Measurements from ENCODE around the gene OMD. TPM values are rescaled to one million over a fixed set of nuclear protein-coding genes. Genes with fewer than 3 reads are reported as not detected.
A peak's percentile ranks its signal among the peaks of the same experiment; 100 is the strongest.

OMD gene, protein sequence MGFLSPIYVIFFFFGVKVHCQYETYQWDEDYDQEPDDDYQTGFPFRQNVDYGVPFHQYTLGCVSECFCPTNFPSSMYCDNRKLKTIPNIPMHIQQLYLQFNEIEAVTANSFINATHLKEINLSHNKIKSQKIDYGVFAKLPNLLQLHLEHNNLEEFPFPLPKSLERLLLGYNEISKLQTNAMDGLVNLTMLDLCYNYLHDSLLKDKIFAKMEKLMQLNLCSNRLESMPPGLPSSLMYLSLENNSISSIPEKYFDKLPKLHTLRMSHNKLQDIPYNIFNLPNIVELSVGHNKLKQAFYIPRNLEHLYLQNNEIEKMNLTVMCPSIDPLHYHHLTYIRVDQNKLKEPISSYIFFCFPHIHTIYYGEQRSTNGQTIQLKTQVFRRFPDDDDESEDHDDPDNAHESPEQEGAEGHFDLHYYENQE
- 0.37 and 0.81 TPM in 2 replicates for total RNA-seq (2014; rRNA removed; shearing (Covaris generic))

DNA sequence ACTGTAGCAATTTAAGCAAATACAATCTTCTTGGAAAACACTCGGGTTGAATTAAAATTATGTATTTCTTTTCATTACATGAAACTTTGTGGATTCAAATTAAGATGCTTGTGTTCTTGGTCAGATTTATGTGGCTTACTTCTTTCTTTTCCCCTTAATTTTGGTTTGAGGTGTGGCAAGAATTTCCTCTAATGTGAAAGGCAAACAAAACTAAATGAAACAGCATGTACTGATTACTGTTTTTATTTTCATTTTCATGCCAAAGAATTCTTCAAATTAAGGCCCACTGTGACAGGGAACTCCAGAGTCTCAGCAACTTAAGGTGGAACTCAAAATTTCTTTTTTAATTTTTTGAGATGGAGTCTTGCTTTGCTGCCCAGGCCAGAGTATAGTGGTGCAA, at the start of gene OMD:
Gene OMD (minus strand): TSS at position 132 of the 400 bp plus-strand sequence. CDS start 6,913 bp downstream, outside the sequence.
- no peaks in the 10 kb centered on the region for H3K36me3 ChIP-seq
- peak within 1 kb of the TSS; percentile 43; the same call in 1 of the 2 replicates for H3K27ac ChIP-seq
- H3K9me3 ChIP-seq (replicated peaks), result no peaks in the 10 kb centered on the region
- no peak within 1 kb of the TSS for H3K4me3 ChIP-seq
- DNase-seq (ENCODE audit: low read depth in 1 of 2, low spot score in 2 of 2), result peak in 1 of 2 experiments; percentile 21
- no peaks in the 10 kb centered on the region for H3K27me3 ChIP-seq (replicated peaks)
- H3K4me1 ChIP-seq (replicated peaks), result peaks cover 21% of the 10 kb centered on the region

DNA sequence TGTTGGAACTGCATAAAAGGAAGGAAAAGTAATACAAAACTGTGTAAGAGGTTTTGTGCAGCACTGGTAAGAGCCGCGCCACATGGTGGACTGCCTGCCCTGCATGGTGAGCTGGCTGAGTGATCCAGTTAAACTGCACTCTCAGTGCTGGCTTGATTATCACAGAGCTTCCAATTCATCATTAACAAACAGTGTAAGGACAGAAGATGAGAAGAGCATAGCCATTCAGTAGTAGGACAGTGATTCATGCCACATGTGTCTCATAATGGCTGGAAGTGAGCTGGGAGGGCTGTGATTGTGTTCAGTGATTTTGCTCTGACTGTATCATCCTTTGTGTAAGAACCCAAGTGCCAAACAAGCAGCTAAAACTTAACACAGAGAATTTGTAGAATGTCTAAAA, 43.9 kb upstream of the OMD start:
- H3K4me3 ChIP-seq, result no peak overlapping the region
- H3K9me3 ChIP-seq (replicated peaks), result no peaks in the 10 kb centered on the region
- no peaks in the 10 kb centered on the region for H3K36me3 ChIP-seq
- H3K4me1 ChIP-seq (replicated peaks), result peaks cover 16% of the 10 kb centered on the region
- H3K27me3 ChIP-seq (replicated peaks), result no peaks in the 10 kb centered on the region
- no peak for DNase-seq (ENCODE audit: low read depth in 1 of 2, low spot score in 2 of 2)
- H3K27ac ChIP-seq, result no peak overlapping the region

- Histone ChIP-seq H3K27me3 (replicated peaks) (no peaks in the 10 kb centered on the region), H3K36me3 (no peaks in the 10 kb centered on the region), H3K4me1 (replicated peaks) (peaks cover 16% of the 10 kb centered on the region), H3K27ac (no peak overlapping the region), H3K4me3 (no peak overlapping the region), H3K9me3 (replicated peaks) (no peaks in the 10 kb centered on the region)
- DNase-seq (ENCODE audit: low read depth in 1 of 2, low spot score in 2 of 2), result no peak
Observed at GRCh38 chr9:92467511-92467910, 43.2 kb upstream of the OMD start.

DNA sequence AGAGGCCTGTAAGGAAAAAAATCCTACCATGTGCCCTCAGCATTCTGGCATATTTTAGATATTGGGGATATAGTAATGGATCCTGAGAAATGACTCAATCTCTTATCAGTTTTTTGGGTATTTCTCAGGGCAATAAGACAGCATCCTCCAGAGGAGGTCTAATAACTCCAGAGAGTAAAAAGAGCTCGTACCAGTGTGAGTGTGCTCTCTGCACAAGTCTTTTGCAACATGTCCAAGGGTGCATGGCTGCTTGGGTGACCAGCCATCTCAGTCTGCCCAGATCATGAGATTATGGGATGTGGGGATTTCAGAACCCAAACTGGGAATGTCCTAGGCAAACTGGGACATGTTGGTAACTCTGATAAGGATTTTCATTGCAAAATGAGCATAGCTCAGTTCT, 42.8 kb upstream of the OMD start:
- Histone ChIP-seq H3K4me1 (replicated peaks) (peaks cover 16% of the 10 kb centered on the region), H3K4me3 (no peak overlapping the region), H3K36me3 (no peaks in the 10 kb centered on the region), H3K27ac (no peak overlapping the region), H3K27me3 (replicated peaks) (no peaks in the 10 kb centered on the region), H3K9me3 (replicated peaks) (no peaks in the 10 kb centered on the region)
- DNase-seq (ENCODE audit: low read depth in 1 of 2, low spot score in 2 of 2), result no peak

- peak overlapping the region; percentile 22; the same call in 1 of the 2 replicates for H3K27ac ChIP-seq
- H3K27me3 ChIP-seq (replicated peaks), result no peaks in the 10 kb centered on the region
- H3K4me1 ChIP-seq (replicated peaks), result peaks cover 16% of the 10 kb centered on the region
- no peaks in the 10 kb centered on the region for H3K9me3 ChIP-seq (replicated peaks)
- H3K4me3 ChIP-seq, result no peak overlapping the region
- peak in 1 of 2 experiments; percentile 34 for DNase-seq (ENCODE audit: low read depth in 1 of 2, low spot score in 2 of 2)
- no peaks in the 10 kb centered on the region for H3K36me3 ChIP-seq
Observed at GRCh38 chr9:92463984-92464383, 39.7 kb upstream of the OMD start.

GRCh38 chr9:92463387-92463786, 39.1 kb upstream of the OMD start:
- Histone ChIP-seq H3K4me1 (replicated peaks) (peaks cover 16% of the 10 kb centered on the region), H3K36me3 (no peaks in the 10 kb centered on the region), H3K27me3 (replicated peaks) (no peaks in the 10 kb centered on the region), H3K4me3 (no peak overlapping the region), H3K27ac (no peak overlapping the region), H3K9me3 (replicated peaks) (no peaks in the 10 kb centered on the region)
- no peak for DNase-seq (ENCODE audit: low read depth in 1 of 2, low spot score in 2 of 2)

GRCh38 chr9:92457576-92457975, 33.3 kb upstream of the OMD start:
- no peaks in the 10 kb centered on the region for H3K9me3 ChIP-seq (replicated peaks)
- no peaks in the 10 kb centered on the region for H3K27me3 ChIP-seq (replicated peaks)
- no peak for DNase-seq (ENCODE audit: low read depth in 1 of 2, low spot score in 2 of 2)
- no peak overlapping the region for H3K27ac ChIP-seq
- H3K4me1 ChIP-seq (replicated peaks), result no peaks in the 10 kb centered on the region
- no peak overlapping the region for H3K4me3 ChIP-seq
- no peaks in the 10 kb centered on the region for H3K36me3 ChIP-seq

DNA sequence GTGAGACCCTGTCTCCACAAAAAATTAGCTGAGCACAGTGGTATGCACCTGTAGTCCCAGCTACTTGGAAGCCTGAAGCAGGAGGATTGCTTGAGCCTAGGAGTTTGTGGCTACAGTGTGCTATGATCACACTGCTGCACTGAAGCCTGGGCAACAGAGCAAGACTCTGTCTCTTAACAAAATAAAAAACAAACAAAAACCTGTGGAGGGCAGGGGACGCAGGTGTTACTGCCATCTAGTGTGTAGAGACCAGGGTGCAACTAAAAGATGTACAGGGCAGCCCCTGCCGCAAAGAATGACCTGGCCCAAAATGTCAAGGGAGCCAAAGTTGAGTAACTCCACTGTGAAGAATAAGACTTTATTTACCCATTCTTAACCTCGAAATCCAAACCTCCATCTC, 30.9 kb upstream of the OMD start:
- no peaks in the 10 kb centered on the region for H3K27me3 ChIP-seq (replicated peaks)
- no peak overlapping the region for H3K27ac ChIP-seq
- no peaks in the 10 kb centered on the region for H3K4me1 ChIP-seq (replicated peaks)
- no peaks in the 10 kb centered on the region for H3K9me3 ChIP-seq (replicated peaks)
- H3K4me3 ChIP-seq, result no peak overlapping the region
- H3K36me3 ChIP-seq, result no peaks in the 10 kb centered on the region
- no peak for DNase-seq (ENCODE audit: low read depth in 1 of 2, low spot score in 2 of 2)

GRCh38 chr9:92446536-92446935, 22.3 kb upstream of the OMD start:
- no peaks in the 10 kb centered on the region for H3K27me3 ChIP-seq (replicated peaks)
- H3K4me3 ChIP-seq, result no peak overlapping the region
- no peaks in the 10 kb centered on the region for H3K9me3 ChIP-seq (replicated peaks)
- DNase-seq (ENCODE audit: low read depth in 1 of 2, low spot score in 2 of 2), result no peak
- H3K36me3 ChIP-seq, result no peaks in the 10 kb centered on the region
- H3K4me1 ChIP-seq (replicated peaks), result no peaks in the 10 kb centered on the region
- H3K27ac ChIP-seq, result no peak overlapping the region

DNA sequence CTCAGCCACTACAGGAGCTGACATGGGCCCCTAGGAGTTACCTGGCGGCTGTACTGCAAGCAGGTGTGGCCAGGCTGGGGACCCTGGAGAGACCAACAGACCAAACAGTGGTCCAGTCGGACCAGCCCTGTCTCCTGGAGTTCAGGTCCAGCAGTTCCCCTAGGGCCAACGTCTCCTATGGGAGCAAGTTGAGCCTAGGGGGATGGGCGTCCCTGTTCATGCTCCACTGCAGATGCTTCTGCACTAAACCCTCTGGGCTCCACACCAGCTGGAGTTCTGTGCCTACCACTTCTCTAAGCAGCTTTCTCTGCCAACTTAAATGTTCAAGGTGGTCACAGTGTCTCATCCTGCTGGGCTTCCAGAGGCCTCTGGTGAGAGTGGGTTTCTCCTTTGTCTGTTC, 20.6 kb upstream of the OMD start:
- no peak for DNase-seq (ENCODE audit: low read depth in 1 of 2, low spot score in 2 of 2)
- Histone ChIP-seq H3K27ac (no peak overlapping the region), H3K4me3 (no peak overlapping the region), H3K27me3 (replicated peaks) (no peaks in the 10 kb centered on the region), H3K9me3 (replicated peaks) (no peaks in the 10 kb centered on the region), H3K36me3 (no peaks in the 10 kb centered on the region), H3K4me1 (replicated peaks) (no peaks in the 10 kb centered on the region)

- DNase-seq (ENCODE audit: low read depth in 1 of 2, low spot score in 2 of 2), result no peak
- Histone ChIP-seq H3K4me1 (replicated peaks) (no peaks in the 10 kb centered on the region), H3K36me3 (no peaks in the 10 kb centered on the region), H3K27me3 (replicated peaks) (no peaks in the 10 kb centered on the region), H3K9me3 (replicated peaks) (no peaks in the 10 kb centered on the region), H3K27ac (no peak overlapping the region), H3K4me3 (no peak overlapping the region)
Observed at GRCh38 chr9:92440751-92441046, 16.4 kb upstream of the OMD start.

GRCh38 chr9:92439921-92440750, 15.9 kb upstream of the OMD start:
- no peak for DNase-seq (ENCODE audit: low read depth in 1 of 2, low spot score in 2 of 2)
- Histone ChIP-seq H3K9me3 (replicated peaks) (no peaks in the 10 kb centered on the region), H3K4me3 (no peak overlapping the region), H3K36me3 (no peaks in the 10 kb centered on the region), H3K27ac (no peak overlapping the region), H3K4me1 (replicated peaks) (no peaks in the 10 kb centered on the region), H3K27me3 (replicated peaks) (no peaks in the 10 kb centered on the region)

DNA sequence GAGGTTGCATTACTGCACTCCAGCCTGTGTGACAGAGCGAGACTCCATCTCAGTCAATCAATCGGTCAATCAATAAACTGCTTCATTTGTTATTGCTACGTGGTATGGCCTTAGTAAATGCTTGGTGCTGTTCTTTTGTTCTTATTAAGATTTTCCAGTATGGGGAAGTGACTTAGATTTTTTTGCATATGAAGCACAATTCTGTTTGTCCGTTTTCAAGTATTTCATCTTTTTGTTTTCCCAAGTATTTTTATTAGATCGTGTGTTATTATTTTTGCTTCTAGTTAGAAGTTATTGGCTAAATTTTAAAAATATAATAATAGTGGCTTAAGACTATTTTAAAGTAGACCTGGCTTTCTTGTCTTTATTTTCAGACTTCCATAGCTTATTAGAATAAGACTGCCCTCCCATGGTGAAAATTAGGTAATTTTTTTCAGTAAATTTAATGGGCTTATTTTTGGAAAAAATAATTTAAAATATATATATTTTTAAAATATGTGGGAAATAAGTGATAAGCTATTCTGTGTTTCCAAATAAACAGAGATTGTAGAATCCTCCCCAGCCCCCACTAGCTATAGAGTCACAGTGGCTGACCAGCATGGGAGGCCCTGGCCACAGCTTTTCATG, 14.7 kb upstream of the OMD start:
- no peaks in the 10 kb centered on the region for H3K9me3 ChIP-seq (replicated peaks)
- H3K27ac ChIP-seq, result no peak overlapping the region
- H3K27me3 ChIP-seq (replicated peaks), result no peaks in the 10 kb centered on the region
- no peaks in the 10 kb centered on the region for H3K36me3 ChIP-seq
- DNase-seq (ENCODE audit: low read depth in 1 of 2, low spot score in 2 of 2), result no peak
- H3K4me3 ChIP-seq, result no peak overlapping the region
- H3K4me1 ChIP-seq (replicated peaks), result no peaks in the 10 kb centered on the region

- Histone ChIP-seq H3K9me3 (replicated peaks) (no peaks in the 10 kb centered on the region), H3K4me1 (replicated peaks) (no peaks in the 10 kb centered on the region), H3K4me3 (no peak overlapping the region), H3K36me3 (no peaks in the 10 kb centered on the region), H3K27ac (no peak overlapping the region), H3K27me3 (replicated peaks) (no peaks in the 10 kb centered on the region)
- no peak for DNase-seq (ENCODE audit: low read depth in 1 of 2, low spot score in 2 of 2)
Observed at GRCh38 chr9:92435263-92435662, 11.0 kb upstream of the OMD start.

All from SJSA1 (cell line).